HG02938 (cell line): ENCODE measurements around the gene SIK3.
A peak's percentile ranks its signal among the peaks of the same experiment; 100 is the strongest.

Source experiments
- ATAC-seq: cut with Tn5 transposase; IDR thresholded peaks from one replicate; pipeline ENCODE4 v1.9.1; 2021; ENCODE audit warnings: mild to moderate bottlenecking, moderate library complexity; ENCODE audit not compliant: unreplicated experiment

The SIK3 gene

GRCh38 chr11:116870054-116870453 is 228.2 kb downstream of the SIK3 start:
- ATAC-seq, result no peak

- ATAC-seq, result no peak
These were observed 228.6 kb downstream of the SIK3 start for GRCh38 chr11:116869610-116870009.

GRCh38 chr11:116868066-116868465 is 230.2 kb downstream of the SIK3 start:
- ATAC-seq, result no peak

DNA sequence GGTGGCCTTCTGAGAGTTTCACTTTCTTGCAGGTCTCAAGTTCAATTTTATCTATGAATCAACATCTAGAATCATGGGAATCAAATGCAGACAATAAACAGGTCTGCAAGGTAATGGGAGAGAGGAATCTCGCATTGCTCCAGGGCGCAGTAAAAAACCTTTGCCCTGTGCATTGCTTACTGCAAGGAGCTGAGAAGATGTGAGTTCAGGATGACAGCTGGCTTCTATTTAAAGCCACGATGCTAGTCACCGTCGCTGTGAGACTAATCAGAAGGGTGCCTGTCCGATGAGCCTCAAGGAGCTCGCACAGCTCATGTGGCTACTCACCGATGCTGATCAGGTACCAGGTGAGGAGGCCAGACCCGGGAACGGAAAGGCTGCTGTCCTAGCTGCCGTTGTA is 230.6 kb downstream of the SIK3 start:
- no peak for ATAC-seq

GRCh38 chr11:116866804-116867455 is 231.3 kb downstream of the SIK3 start:
- ATAC-seq, result no peak

GRCh38 chr11:116865696-116866095 is 232.5 kb downstream of the SIK3 start:
- no peak for ATAC-seq

GRCh38 chr11:116864531-116864930 is 233.7 kb downstream of the SIK3 start:
- no peak for ATAC-seq

- no peak for ATAC-seq
These were observed 235.3 kb downstream of the SIK3 start for GRCh38 chr11:116862951-116863350.

DNA sequence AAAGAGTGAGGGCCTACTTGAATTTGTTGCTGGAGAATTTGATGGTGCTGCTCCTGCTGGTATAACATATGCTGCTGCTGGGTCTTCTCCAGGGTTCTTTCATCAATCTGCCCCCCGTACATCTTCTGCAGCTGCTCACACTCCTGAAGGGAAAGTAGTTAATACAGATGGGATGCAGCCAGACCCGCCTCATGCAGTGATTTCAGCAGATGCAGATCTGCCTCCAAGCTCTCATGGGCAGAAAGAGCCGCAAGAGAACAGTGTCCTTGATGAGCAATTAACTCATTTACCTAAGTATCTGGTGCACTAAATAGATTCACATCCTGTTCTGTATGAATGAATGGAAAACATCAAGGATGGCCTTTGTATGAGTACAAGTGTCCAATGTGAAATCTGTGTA is 236.0 kb downstream of the SIK3 start:
- no peak for ATAC-seq

DNA sequence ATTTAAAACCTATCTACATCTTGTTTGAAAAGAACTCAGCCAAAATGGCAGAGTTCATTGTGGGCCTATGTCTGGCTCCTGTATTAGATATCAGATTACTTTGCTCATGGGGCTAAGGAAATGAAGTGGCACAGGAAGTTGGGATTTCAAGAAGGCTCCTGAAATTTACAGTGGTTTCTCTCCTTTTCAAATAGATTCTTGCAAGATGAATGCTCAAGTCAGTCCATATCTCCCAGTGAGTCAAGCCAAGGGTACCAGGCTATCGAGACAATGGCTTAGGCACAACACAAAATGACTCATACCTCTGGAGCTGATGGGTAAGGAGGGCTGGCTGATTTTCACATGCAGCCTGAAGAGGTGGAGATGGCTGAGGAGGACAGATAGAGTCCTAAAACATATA is 236.7 kb downstream of the SIK3 start:
- ATAC-seq, result no peak

- no peak for ATAC-seq
These were observed 237.9 kb downstream of the SIK3 start for GRCh38 chr11:116860303-116860702.

GRCh38 chr11:116859175-116859574 is 239.1 kb downstream of the SIK3 start:
- no peak for ATAC-seq

DNA sequence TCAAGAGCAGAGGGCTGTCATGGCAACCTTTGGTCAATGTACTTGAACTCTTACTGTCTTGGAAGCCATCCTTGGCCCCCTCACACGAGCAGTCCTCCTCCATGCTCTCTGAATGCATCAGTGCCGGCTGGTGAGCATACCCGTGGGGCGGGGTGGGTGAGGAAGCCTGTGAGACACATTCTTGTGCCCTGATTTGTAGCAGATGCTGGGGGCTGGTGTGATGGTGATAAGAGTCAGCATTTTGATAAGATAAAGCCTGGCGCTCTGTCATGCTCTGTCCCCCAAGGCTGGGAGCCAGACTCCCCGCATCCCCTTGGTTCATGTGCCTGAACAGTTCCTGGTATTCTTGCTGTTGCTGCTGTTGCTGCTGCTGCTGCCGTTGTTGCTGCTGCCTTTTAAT is 240.3 kb downstream of the SIK3 start:
- no peak for ATAC-seq

- ATAC-seq, result no peak
These were observed 240.9 kb downstream of the SIK3 start for GRCh38 chr11:116857316-116857715.

GRCh38 chr11:116856423-116856822 is 241.8 kb downstream of the SIK3 start:
- ATAC-seq, result no peak

DNA sequence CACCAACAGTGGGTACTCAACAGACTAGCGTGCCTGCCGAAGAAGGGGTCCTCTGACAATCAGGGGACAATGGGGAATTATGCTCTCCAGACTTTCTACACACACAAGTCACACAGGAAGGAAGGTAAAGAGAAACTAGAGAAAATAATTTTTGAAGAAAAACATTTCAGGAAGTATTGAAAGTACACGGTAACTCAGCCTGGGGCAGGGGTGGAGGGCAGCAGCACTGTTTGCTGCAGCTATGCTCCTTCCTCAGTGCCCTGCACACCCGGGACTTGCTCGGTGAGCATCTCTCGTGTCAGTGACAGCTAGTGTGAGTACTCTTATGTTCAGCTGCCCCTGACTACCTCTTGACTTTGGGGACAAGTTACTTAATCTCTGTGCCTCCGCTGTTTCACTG is 242.8 kb downstream of the SIK3 start:
- no peak for ATAC-seq

GRCh38 chr11:116853461-116854073 is 244.7 kb downstream of the SIK3 start:
- peak; percentile 95 for ATAC-seq

DNA sequence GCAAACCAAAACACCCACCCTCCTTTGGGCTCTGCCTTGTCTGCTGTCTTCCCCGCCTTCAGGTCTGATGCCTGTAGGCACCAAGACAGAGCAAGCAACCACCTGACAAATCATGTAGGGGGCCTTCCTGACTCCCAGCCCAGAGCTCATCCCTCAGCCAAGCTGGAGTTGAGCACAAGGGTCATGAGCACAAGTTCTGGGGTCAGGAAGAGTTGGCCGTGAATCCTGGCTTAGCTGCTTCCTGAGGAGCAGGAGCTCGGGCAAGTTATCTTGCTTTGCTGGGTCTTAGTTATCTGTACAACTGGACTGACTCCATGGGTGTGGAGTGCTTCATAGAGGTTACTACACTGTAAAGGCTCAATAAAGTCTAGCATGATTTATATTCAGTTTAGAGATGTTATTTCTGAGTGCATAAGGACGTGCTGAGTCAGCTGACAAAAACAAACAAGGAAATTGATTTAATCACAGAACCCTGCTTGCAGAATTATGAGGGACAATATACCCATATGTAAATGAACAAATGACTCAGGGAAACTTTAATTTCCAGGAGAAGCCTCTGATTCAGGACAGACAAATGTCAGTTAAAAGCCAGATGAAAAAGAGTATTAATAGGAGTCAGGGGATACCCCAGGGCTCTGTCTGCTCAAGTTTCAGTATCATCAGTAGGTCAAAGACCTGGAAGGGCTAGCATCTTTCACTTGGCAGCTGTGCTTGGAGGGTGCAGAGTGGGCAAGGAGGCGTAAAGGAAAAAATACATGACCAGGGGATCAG is 245.8 kb downstream of the SIK3 start:
- ATAC-seq, result no peak

- ATAC-seq, result no peak
These were observed 246.6 kb downstream of the SIK3 start for GRCh38 chr11:116851626-116852025.

GRCh38 chr11:116849486-116849885 is 248.7 kb downstream of the SIK3 start:
- no peak for ATAC-seq

- ATAC-seq, result no peak
These were observed 249.2 kb downstream of the SIK3 start for GRCh38 chr11:116849060-116849459.

- no peak for ATAC-seq
These were observed 250.6 kb downstream of the SIK3 start for GRCh38 chr11:116847612-116848011.
